K562 (cell line): ENCODE results near the gene ITGA1. TPM values are rescaled to one million over a fixed set of nuclear protein-coding genes. Genes with fewer than 3 reads are reported as not detected.

Source experiments
- GABPB1 ChIP-seq: sonication (generic); formaldehyde crosslinking; IDR thresholded peaks from 2 replicates; pipeline ENCODE4 v1.8.0; 2022; ENCODE audit warnings: mild to moderate bottlenecking, missing genetic modification reagents
- IRF2 ChIP-seq: sonication (generic); formaldehyde crosslinking; IDR thresholded peaks from 2 replicates; pipeline ENCODE4 v1.8.1; 2022; ENCODE audit warnings: mild to moderate bottlenecking, missing genetic modification reagents
- NEUROD1 ChIP-seq: fragments of 150-350 bp; IDR thresholded peaks from 2 replicates; pipeline ENCODE4 v1.6.1; 2014; ENCODE audit warnings: borderline replicate concordance, low read length, low read depth; ENCODE audit not compliant: partially characterized antibody
- REST ChIP-seq, 2 experiments: fragments of 450-650 bp; formaldehyde crosslinking in 1 of 2; IDR thresholded peaks; 2 replicates each; pipeline versions ENCODE4 v1.4.0 to v1.6.1; 2014 to 2020; ENCODE audit warnings: mild to moderate bottlenecking in 2 of 2, borderline replicate concordance in 1 of 2, low read depth in 1 of 2
- SRSF9 ChIP-seq: fragments of 200-400 bp; formaldehyde crosslinking; IDR thresholded peaks from 2 replicates; pipeline ENCODE4 v1.6.1; 2017; ENCODE audit warnings: low read depth, low read length, borderline replicate concordance
- ZNF384 ChIP-seq: IDR thresholded peaks from 2 replicates; pipeline ENCODE4 v1.6.1; 2012; ENCODE audit warnings: low read depth, low read length, improper control_type of control experiment
- polyA plus RNA-seq, 8 experiments: library from polyadenylated mRNA; depleted of rRNA in 4 of 8; stranded (reverse) in 5 of 8; unstranded in 3 of 8; fragments of >200 nt; fragmentation: Nextera tagmentation in 2 of 8; fragmentation: Illumina TruSeq in 1 of 8; extraction: Ambion mirVana in 2 of 8; extraction: Trizol in 1 of 8; gene quantifications; 2 replicates each; pipeline versions ENCODE4 v1.2.1 to v1.2.3, GENCODE V29; 2011 to 2014; ENCODE audit warnings: inconsistent platforms in 1 of 8, missing spikeins in 1 of 8
- total RNA-seq, 7 experiments: library from RNA; depleted of rRNA in 6 of 7; stranded (reverse); fragments of >200 nt in 6 of 7; fragmentation: Illumina TruSeq in 2 of 7; extraction: Trizol in 2 of 7; gene quantifications; 2 replicates each; pipeline versions ENCODE4 v1.2.1 to v1.2.3, GENCODE V29; 2011 to 2021; ENCODE audit warnings: low replicate concordance in 1 of 7
- TF ChIP-seq, protein P1 (sequence below), 2 experiments: IDR thresholded peaks; 2 replicates each; pipeline ENCODE4 v1.6.1; 2011; ENCODE audit warnings: borderline replicate concordance in 1 of 2, control low read depth in 1 of 2, low read depth in 1 of 2, low read length in 1 of 2, mild to moderate bottlenecking in 1 of 2, mixed read lengths in 1 of 2, moderate library complexity in 1 of 2; ENCODE audit not compliant: insufficient read depth in 1 of 2, insufficient read length in 1 of 2, poor library complexity in 1 of 2, severe bottlenecking in 1 of 2; ENCODE audit errors: extremely low read depth in 1 of 2
- TF ChIP-seq, protein P2 (sequence below): fragments of 150-350 bp; conservative IDR thresholded peaks from 2 replicates; pipeline ENCODE4 v1.6.1; 2014; ENCODE audit warnings: low read length

Gene ITGA1
- total and polyA plus RNA-seq, 9 of the 15 experiments (the other 6 are each of a cell fraction or from before 2014, with no cell fraction given) = 0.04 to 0.22 TPM; not detected in 7

- TF ChIP-seq REST (IDR thresholded peaks at IDR 0.05; ENCODE audit: borderline replicate concordance) = no peak
- no peak for TF ChIP-seq REST (CRISPR knock-in tag; IDR thresholded peaks at IDR 0.05; ENCODE audit: low read depth)
- TF ChIP-seq, protein P1, sequence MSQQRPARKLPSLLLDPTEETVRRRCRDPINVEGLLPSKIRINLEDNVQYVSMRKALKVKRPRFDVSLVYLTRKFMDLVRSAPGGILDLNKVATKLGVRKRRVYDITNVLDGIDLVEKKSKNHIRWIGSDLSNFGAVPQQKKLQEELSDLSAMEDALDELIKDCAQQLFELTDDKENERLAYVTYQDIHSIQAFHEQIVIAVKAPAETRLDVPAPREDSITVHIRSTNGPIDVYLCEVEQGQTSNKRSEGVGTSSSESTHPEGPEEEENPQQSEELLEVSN (IDR thresholded peaks at IDR 0.05; ENCODE audit: borderline replicate concordance in 1 of 2, extremely low read depth in 1 of 2, insufficient read depth in 1 of 2, insufficient read length in 1 of 2, low read depth in 1 of 2, low read length in 1 of 2, poor library complexity in 1 of 2, severe bottlenecking in 1 of 2) = no peak
- TF ChIP-seq, protein P2, sequence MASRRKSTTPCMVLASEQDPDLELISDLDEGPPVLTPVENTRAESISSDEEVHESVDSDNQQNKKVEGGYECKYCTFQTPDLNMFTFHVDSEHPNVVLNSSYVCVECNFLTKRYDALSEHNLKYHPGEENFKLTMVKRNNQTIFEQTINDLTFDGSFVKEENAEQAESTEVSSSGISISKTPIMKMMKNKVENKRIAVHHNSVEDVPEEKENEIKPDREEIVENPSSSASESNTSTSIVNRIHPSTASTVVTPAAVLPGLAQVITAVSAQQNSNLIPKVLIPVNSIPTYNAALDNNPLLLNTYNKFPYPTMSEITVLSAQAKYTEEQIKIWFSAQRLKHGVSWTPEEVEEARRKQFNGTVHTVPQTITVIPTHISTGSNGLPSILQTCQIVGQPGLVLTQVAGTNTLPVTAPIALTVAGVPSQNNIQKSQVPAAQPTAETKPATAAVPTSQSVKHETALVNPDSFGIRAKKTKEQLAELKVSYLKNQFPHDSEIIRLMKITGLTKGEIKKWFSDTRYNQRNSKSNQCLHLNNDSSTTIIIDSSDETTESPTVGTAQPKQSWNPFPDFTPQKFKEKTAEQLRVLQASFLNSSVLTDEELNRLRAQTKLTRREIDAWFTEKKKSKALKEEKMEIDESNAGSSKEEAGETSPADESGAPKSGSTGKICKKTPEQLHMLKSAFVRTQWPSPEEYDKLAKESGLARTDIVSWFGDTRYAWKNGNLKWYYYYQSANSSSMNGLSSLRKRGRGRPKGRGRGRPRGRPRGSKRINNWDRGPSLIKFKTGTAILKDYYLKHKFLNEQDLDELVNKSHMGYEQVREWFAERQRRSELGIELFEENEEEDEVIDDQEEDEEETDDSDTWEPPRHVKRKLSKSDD = no peak
- no peak for TF ChIP-seq NEUROD1
- no peak for TF ChIP-seq GABPB1 (CRISPR knock-in tag)
- TF ChIP-seq SRSF9 = no peak
- TF ChIP-seq ZNF384 = no peak
- no peak for TF ChIP-seq IRF2 (CRISPR knock-in tag)
Observed at GRCh38 chr5:52924456-52924855, 136.7 kb downstream of the ITGA1 start (continued).
